Epithelial cell of esophagus (primary cell): ENCODE measurements around the gene PCDHGC5.

ENCODE experiments used
- DNase-seq: peaks from one replicate; pipeline ENCODE4 v3.0.0; 2010; ENCODE audit warnings: low read depth
- H3K4me3 ChIP-seq: 2 replicates; pipeline ENCODE4 v1.5.1; 2011; ENCODE audit warnings: mild to moderate bottlenecking, low read length, control low read depth
- TF ChIP-seq, protein P1 (sequence below): IDR thresholded peaks from 2 replicates; pipeline ENCODE4 v1.5.1; 2011; ENCODE audit warnings: low read depth, mild to moderate bottlenecking, low read length, control low read depth, inconsistent platforms; ENCODE audit not compliant: insufficient read depth; ENCODE audit errors: missing control alignments

The PCDHGC5 gene

DNA sequence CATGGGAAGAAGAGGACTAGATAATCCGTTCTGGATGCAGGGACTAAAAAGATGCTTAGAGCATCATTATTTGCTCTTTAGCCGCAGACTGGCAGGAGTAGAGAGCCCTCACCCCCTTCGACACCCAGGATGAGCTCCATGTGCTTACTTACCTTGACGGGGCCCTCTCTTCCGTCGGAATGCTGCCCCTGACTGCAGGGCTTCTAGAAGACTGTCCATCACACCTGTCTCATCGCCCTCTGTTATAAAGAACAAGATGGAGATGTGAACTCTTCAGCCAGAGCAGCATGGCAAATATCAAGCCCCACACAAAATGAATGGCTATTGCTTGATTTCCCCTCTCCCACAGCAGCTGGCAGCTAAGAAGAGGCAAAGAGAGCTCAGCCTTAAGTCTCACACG, 35.1 kb downstream of the PCDHGC5 start:
- H3K4me3 ChIP-seq: no peak overlapping the region
- TF ChIP-seq, protein P1, sequence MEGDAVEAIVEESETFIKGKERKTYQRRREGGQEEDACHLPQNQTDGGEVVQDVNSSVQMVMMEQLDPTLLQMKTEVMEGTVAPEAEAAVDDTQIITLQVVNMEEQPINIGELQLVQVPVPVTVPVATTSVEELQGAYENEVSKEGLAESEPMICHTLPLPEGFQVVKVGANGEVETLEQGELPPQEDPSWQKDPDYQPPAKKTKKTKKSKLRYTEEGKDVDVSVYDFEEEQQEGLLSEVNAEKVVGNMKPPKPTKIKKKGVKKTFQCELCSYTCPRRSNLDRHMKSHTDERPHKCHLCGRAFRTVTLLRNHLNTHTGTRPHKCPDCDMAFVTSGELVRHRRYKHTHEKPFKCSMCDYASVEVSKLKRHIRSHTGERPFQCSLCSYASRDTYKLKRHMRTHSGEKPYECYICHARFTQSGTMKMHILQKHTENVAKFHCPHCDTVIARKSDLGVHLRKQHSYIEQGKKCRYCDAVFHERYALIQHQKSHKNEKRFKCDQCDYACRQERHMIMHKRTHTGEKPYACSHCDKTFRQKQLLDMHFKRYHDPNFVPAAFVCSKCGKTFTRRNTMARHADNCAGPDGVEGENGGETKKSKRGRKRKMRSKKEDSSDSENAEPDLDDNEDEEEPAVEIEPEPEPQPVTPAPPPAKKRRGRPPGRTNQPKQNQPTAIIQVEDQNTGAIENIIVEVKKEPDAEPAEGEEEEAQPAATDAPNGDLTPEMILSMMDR: no peak

DNA sequence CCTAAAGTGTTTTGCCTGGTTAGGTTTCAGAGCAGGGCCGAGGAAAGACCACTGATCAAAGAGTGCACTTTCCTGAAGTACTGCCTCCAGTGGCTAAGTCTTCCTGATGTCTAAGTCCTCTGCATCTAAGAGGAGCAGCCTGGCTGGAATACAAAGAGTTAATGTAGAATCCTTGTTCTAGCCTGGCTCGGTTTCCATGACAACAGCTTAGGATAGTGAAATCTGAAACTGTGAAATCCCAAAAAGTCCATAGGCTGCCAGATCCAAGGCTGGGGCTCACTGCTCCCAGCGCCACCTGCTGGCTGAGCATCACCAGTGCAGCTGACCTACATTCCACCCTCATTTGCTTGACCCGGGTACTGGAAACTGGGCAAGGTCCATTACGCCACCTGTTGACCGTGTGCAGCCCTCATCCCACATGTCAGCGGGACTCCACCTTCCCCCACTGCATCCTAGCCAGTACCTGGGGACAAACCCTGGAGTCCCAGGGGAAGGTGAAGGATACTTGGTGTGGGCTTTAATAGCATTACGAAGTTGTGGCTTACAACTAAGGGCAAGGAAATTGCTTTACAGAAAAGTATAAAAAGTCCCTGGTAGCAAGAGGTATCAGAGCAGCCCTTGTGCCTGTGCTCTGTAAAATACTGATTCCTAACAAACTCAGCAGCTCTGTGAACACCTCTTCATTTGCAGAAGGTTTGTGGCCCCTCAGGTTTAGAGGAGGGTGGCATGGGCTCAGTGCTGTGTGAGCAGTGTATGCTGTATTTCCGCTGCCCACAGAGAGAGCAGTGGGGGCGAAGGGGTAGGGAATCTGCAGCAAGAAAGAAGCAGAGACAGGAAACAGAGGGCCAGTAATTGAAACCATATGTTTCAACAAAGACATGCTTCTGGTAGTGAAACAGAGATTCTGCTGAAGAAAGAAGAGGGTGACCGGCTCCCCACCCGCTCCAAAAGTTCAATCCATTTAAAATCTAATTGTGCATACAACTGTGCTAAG, 36.0 kb downstream of the PCDHGC5 start:
- TF ChIP-seq, protein P1: peak; percentile 98
- no peak overlapping the region for H3K4me3 ChIP-seq
- DNase-seq: peak; percentile 85

More for the DNA sequence above, 35.1 kb downstream of the PCDHGC5 start:
- no peak for DNase-seq

DNA sequence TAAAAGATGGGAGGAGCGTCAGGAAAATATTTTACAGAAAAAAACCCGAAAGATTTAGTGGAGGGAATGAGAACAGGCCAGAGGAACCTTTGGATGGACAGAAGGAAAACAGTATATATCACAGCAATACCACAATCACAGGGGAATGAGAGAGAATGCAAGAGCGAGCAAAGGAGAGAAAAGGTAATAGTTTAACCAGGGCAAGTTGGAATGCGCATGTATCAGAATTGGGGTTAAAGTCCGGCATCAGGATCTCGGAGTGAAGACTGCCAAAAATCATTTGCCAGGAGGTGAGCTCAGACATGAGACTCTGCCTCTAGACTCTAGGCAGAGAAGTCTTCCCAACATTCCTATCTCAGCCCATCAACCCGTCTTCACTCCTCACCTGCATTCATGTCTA, 36.8 kb downstream of the PCDHGC5 start:
- DNase-seq: no peak

DNA sequence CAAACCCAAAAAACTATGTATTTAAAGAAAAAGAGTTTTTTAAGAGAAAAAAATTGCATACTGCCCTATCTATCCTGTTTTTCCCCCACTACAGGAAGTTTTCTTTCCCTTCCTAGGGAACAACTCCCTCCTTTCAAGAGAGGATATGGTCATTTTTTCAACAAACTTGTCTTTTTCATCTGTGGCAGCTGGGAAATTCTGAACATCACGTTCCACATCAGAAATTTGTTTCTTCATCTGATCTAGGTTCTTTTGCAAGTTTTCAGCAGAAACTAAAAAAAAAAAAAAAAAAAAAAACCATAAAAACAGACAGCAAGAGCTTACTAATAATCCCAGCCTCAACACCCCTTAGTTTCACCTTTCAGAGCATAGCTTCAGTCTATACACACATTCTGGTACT, 38.5 kb downstream of the PCDHGC5 start:
- DNase-seq: no peak
- no peak overlapping the region for H3K4me3 ChIP-seq
- TF ChIP-seq, protein P1: no peak

More for the DNA sequence above, 36.8 kb downstream of the PCDHGC5 start:
- TF ChIP-seq, protein P1: no peak
- no peak overlapping the region for H3K4me3 ChIP-seq

DNA sequence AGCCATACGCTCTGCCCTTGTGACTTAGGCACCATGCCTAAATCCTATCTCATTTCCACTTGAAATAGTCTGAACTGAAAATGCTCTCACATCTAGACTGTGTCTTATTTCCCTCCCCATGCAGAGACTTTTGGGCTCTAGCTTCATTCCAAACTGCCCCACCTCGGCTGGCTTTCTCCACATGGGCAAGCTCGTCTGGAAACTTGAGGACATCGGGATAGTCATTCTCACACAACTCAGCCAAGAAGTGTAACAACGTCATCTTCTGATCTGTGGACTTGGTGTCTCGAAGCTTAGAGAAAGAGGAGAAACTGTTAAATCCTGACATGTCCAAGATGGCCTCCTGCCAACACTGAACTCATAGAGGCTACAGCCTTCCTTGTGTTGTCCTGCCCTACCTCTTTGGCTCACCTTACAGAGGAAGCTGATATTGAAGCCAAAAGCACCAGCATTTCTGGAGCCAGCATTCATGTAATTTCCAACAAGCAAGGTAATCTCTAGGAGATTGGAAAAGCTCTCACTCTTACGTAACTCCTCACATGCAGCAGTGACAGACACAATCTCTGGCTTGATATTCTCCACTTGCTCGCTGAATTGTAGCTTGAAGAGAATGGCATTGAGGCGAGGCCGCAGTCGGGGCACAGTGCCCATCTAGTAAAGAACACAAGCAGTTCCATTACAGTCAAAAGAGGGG, 39.6 kb downstream of the PCDHGC5 start:
- TF ChIP-seq, protein P1: no peak
- H3K4me3 ChIP-seq: no peak overlapping the region
- DNase-seq: no peak

DNA sequence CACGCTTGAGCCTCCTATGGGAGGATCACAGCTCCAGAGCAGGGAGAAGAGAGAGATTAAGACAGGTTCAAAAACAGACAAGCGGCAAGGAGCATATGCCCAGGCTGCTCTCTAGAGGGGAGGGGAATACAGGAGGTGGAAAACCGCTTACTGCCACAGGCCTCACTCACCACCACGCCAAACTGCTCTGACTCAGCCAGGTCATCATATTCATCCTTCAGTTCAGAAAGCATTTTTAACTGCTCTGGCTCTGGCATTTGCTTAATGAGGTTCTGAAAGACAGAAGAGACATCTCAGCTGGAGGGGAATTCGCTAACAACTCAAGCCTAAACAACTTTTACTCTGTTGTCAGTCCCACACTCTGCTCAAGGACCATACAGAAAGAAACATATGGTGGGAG, 40.1 kb downstream of the PCDHGC5 start:
- peak; percentile 61 for DNase-seq
- TF ChIP-seq, protein P1: no peak

More for the DNA sequence above, 40.1 kb downstream of the PCDHGC5 start:
- H3K4me3 ChIP-seq: no peak overlapping the region
